Heart left ventricle (tissue), 13 donors: ENCODE results near the gene RAET1E.

Source experiments
- POLR2A ChIP-seq, 2 donors: fragments of 450-650 bp; IDR thresholded peaks; one replicate each; pipeline ENCODE4 v1.6.1; 2017; ENCODE audit warnings: antibody characterized with exemption in 2 of 2, mild to moderate bottlenecking in 2 of 2, moderate library complexity in 2 of 2
- TF ChIP-seq, protein P1 (sequence below), 12 donors: fragments of 200-600 bp; sonication (generic) in 4 of 12; IDR thresholded peaks; one replicate each; pipeline versions ENCODE4 v1.5.0 to v1.8.0; 2018 to 2022; ENCODE audit warnings: antibody characterized with exemption in 12 of 12, mild to moderate bottlenecking in 5 of 12
- donor health status: ischemic (EF 13 %, LVEDD 7.1; RV severe dilation, severe dysfunction).
- donor health status: DM: no; HTN: yes; CAD: no.
- donor health status: DM: no; HTN: no; CAD: no.
- donor health status: ischemic (EF 25% LVEDD 6.9; RV normal size, moderate dysfunction).
- donor health status: ischemic (EF 25% LVEDD 5.7; RV mildly dilated, moderate dysfunction).
- donor health status: ischemic (EF 35%, LVEDD 5.7; RV mildly dilated, moderate dysfunction).
- donor health status: nonischemic (EF 11% LVEDD 7.7; RV severe dilation, severe dysfunction).
- donor health status: DM: yes; HTN: yes; CAD: no.
- donor health status: PGD.
- donor health status: ischemic (EF 29% LVEDD 5.4; RV normal size, mild dysfunction).
- donor health status: nonischemic (EF 23%, LVEDD 6.1; RV moderate dilation, normal function).

DNA sequence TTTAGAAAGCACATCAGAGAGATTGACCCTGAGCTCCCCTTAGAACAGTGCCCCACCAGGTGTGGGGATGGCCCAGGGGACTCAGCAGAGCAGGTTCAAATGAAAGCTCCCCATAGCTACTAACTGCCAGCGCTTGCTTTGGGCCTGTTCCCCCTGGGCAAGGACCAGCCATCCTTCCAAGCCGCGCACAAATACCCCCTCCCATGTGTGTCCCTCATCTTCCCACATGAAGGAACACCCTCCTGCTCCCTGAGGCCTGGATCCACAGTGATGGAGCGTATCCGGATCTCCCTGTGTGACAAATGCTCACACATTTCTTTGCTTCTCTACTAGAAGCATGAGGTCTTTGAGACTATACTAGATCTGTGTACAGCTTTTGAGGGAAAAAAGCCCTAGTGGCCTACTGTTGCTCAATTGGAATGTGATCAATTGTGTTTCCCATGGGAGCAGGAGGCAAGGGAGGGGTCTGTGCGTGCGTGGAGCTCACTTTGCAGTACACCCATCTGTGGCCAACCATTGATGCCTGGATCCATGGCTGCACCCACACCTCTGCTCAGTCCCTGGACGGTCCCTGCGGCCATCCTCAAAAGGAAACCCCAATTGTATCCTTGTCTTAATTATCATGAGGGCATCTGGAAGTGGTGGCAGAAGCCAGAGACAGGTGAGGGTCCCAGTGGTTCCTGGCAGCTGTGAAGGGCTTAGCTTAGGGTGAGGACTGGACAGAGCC lies 26.5 kb upstream of the RAET1E start:
- TF ChIP-seq, protein P1, sequence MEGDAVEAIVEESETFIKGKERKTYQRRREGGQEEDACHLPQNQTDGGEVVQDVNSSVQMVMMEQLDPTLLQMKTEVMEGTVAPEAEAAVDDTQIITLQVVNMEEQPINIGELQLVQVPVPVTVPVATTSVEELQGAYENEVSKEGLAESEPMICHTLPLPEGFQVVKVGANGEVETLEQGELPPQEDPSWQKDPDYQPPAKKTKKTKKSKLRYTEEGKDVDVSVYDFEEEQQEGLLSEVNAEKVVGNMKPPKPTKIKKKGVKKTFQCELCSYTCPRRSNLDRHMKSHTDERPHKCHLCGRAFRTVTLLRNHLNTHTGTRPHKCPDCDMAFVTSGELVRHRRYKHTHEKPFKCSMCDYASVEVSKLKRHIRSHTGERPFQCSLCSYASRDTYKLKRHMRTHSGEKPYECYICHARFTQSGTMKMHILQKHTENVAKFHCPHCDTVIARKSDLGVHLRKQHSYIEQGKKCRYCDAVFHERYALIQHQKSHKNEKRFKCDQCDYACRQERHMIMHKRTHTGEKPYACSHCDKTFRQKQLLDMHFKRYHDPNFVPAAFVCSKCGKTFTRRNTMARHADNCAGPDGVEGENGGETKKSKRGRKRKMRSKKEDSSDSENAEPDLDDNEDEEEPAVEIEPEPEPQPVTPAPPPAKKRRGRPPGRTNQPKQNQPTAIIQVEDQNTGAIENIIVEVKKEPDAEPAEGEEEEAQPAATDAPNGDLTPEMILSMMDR (IDR thresholded peaks at IDR 0.05): no peak
- TF ChIP-seq POLR2A (IDR thresholded peaks at IDR 0.05): no peak
